Esophagus muscularis mucosa (tissue), 3 donors: ENCODE results near the gene TLK1.

Source experiments
- POLR2AphosphoS5 ChIP-seq, 2 donors: sonication (generic); formaldehyde crosslinking; IDR thresholded peaks; one replicate each; pipeline ENCODE4 v1.6.1; 2017; ENCODE audit warnings: antibody characterized with exemption in 2 of 2
- TF ChIP-seq, protein P1 (sequence below), 3 experiments: fragments of 200-600 bp in 2 of 3; fragments of 450-650 bp in 1 of 3; sonication (generic) in 2 of 3; IDR thresholded peaks; one replicate each; pipeline ENCODE4 v1.5.1; 2017 to 2019; ENCODE audit warnings: antibody characterized with exemption in 3 of 3, mild to moderate bottlenecking in 2 of 3, moderate library complexity in 1 of 3

DNA sequence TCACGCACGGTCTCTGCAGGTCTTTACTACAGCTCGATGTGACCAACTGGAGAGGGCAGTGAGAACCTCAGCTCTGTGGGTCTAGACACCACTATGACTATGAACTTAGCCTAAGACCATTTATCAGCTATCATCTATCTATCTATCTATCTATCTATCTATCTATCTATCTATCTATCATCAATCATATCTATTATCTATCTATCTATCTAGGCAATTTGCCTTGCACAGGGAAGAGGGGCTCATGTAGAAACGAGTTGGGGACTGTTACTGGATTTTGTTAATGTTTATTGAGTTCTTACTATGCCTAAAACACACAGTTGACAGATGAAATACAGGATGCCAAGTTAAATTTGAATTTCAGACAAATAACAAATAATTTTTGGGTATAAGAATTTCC lies 41.1 kb upstream of the TLK1 start:
- no peak for TF ChIP-seq POLR2AphosphoS5 (IDR thresholded peaks at IDR 0.05)
- TF ChIP-seq, protein P1, sequence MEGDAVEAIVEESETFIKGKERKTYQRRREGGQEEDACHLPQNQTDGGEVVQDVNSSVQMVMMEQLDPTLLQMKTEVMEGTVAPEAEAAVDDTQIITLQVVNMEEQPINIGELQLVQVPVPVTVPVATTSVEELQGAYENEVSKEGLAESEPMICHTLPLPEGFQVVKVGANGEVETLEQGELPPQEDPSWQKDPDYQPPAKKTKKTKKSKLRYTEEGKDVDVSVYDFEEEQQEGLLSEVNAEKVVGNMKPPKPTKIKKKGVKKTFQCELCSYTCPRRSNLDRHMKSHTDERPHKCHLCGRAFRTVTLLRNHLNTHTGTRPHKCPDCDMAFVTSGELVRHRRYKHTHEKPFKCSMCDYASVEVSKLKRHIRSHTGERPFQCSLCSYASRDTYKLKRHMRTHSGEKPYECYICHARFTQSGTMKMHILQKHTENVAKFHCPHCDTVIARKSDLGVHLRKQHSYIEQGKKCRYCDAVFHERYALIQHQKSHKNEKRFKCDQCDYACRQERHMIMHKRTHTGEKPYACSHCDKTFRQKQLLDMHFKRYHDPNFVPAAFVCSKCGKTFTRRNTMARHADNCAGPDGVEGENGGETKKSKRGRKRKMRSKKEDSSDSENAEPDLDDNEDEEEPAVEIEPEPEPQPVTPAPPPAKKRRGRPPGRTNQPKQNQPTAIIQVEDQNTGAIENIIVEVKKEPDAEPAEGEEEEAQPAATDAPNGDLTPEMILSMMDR (IDR thresholded peaks at IDR 0.05): no peak
